ENCODE results near the gene ADNP2. TPM values are rescaled to one million over a fixed set of nuclear protein-coding genes. Genes with fewer than 3 reads are reported as not detected.

Gene ADNP2, protein sequence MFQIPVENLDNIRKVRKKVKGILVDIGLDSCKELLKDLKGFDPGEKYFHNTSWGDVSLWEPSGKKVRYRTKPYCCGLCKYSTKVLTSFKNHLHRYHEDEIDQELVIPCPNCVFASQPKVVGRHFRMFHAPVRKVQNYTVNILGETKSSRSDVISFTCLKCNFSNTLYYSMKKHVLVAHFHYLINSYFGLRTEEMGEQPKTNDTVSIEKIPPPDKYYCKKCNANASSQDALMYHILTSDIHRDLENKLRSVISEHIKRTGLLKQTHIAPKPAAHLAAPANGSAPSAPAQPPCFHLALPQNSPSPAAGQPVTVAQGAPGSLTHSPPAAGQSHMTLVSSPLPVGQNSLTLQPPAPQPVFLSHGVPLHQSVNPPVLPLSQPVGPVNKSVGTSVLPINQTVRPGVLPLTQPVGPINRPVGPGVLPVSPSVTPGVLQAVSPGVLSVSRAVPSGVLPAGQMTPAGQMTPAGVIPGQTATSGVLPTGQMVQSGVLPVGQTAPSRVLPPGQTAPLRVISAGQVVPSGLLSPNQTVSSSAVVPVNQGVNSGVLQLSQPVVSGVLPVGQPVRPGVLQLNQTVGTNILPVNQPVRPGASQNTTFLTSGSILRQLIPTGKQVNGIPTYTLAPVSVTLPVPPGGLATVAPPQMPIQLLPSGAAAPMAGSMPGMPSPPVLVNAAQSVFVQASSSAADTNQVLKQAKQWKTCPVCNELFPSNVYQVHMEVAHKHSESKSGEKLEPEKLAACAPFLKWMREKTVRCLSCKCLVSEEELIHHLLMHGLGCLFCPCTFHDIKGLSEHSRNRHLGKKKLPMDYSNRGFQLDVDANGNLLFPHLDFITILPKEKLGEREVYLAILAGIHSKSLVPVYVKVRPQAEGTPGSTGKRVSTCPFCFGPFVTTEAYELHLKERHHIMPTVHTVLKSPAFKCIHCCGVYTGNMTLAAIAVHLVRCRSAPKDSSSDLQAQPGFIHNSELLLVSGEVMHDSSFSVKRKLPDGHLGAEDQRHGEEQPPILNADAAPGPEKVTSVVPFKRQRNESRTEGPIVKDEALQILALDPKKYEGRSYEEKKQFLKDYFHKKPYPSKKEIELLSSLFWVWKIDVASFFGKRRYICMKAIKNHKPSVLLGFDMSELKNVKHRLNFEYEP
- total RNA-seq (14.7 and 16.1 TPM in 2 replicates), polyA plus RNA-seq (4.7 and 17.6 TPM in 2 replicates), polyA minus RNA-seq (8.9 and 16.1 TPM in 2 replicates)
- 5.9 TPM for total RNA-seq (2013)

DNA sequence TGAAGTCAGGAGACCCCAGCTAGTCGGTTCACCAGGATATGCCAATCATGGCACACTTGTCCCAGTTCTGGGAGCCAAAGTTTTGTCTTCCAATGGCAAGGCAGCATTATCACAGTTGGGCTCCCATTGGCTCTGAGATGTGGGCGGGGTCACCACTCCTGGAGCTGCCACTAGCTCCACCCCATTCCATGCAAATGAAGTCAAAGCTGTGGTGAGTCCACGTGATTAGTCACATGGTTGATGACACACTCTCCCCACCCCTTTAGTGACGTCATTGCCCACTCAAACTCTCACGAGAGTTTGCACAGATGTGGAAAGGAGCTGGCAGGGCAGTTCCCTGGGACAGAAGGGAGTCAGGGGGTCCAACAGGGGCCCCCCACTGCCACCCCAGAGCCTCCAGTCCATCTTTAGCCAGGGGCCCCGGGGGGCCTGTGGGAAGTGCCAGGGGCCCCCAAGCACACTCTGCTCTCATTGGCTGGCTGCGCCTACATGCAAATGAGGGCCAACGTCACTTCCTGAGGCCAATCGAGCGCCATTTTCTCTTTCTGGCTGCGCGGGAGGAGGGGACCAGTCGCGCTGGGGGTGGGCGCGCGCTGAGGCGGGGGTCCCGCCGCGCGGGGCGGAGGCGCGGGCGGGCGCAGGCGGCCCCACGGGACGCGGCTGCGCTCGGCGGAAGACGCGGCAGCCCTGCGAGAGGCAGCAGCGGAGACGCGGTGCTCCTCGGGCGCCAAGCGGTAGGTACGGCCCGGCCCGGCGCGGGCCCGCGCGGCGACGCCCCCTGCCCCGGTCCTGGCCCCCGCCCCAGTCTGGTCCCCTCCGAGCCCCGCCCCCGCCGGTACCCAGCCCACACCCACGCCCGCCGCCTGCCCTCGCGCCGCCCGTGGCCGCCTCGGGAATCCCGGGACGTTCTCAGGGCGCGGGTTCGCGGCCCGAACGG is at the start of gene ADNP2:
TSS of gene ADNP2 (plus strand) at position 524 of the 937 bp plus-strand sequence. CDS start 8,281 bp downstream, outside the sequence.
- Mint-ChIP-seq H3K27me3 (no peaks in the 10 kb centered on the region), H3K4me1 (peaks cover 48% of the 10 kb centered on the region), H3K27ac (peak within 1 kb of the TSS; percentile 90), H3K9me3 (ENCODE audit: insufficient read depth) (peaks cover 2% of the 10 kb centered on the region), H3K4me3 (peak within 1 kb of the TSS; percentile 84)
- TF ChIP-seq EZH2 (IDR thresholded peaks at IDR 0.05; ENCODE audit: borderline replicate concordance, insufficient read depth, low read depth, low read length, poor library complexity, severe bottlenecking) (no peak), CTCF (IDR thresholded peaks at IDR 0.05) (no peak)
- ChIA-PET POLR2A (interaction anchor here (1.9 kb wide), 1 partner anchor 75 kb away, joined by 10 read pairs; the partner anchor contains the start of gene RBFA), CTCF (no interaction called here)
- peaks cover 23% of the 10 kb centered on the region for H4K20me1 ChIP-seq (ENCODE audit: control insufficient read depth, insufficient read depth, low read length, poor library complexity, severe bottlenecking)
- no peaks in the 10 kb centered on the region for H3K36me3 ChIP-seq (replicated peaks in 1 of 2; ENCODE audit: control extremely low read depth in 1 of 2, control insufficient read depth in 1 of 2, extremely low read depth in 1 of 2, insufficient read depth in 2 of 2, low read length in 1 of 2)
- intact Hi-C loops (cut with micrococcal nuclease), result loop anchor here (1.0 kb wide), 3 partner anchors 38 to 121 kb away; partner anchors contain the start of gene TXNL4A
- 3% methylated on average over 73 of the region's 76 CpGs for WGBS (ENCODE audit: insufficient coverage)
- peak within 1 kb of the TSS; percentile 27 to 78 (median 62) for H3K4me3 ChIP-seq (ENCODE audit: control extremely low read depth in 1 of 5, extremely low read depth in 1 of 5, insufficient read depth in 1 of 5, low read depth in 2 of 5, low read length in 4 of 5)
- H3K9ac ChIP-seq (ENCODE audit: low read length), result peak within 1 kb of the TSS; percentile 74
- H2AFZ ChIP-seq (ENCODE audit: insufficient read depth, low read depth, low read length, poor library complexity, severe bottlenecking), result peak within 1 kb of the TSS; percentile 66
- DNase-seq (peak; percentile 95), ATAC-seq (ENCODE audit: low read depth) (peak; percentile 66)
- peaks cover 28 to 41% of the 10 kb centered on the region in 2 donors for H3K4me1 ChIP-seq (ENCODE audit: control insufficient read depth in 2 of 2, insufficient read depth in 2 of 2, low read length in 2 of 2)
- H3K79me2 ChIP-seq (ENCODE audit: control insufficient read depth, insufficient read depth, low read length), result peaks cover 14% of the 10 kb centered on the region
- H3K27ac ChIP-seq (ENCODE audit: low read length in 2 of 2), result peak within 1 kb of the TSS; percentile 84 to 85
- peaks cover 0 to 12% (median 6%) of the 10 kb centered on the region in 3 donors for H3K9me3 ChIP-seq (ENCODE audit: control extremely low read depth in 1 of 3, control insufficient read depth in 2 of 3, insufficient read depth in 1 of 3, low read length in 2 of 3)
- H3K27me3 ChIP-seq (replicated peaks in 1 of 4; ENCODE audit: control extremely low read depth in 1 of 4, control insufficient read depth in 3 of 4, insufficient read depth in 4 of 4, low read length in 3 of 4), result no peaks in the 10 kb centered on the region
- peak within 1 kb of the TSS; percentile 93 for H3K4me2 ChIP-seq (replicated peaks; ENCODE audit: low read depth, low read length, poor library complexity, severe bottlenecking)

All from B cell (primary cell).